Activated CD8-positive, alpha-beta memory T cell treated with anti-CD3 and anti-CD28 coated beads, Interleukin-2, amount 50 U/mL, for 24 hours (primary cell): Measurements from ENCODE around the gene ESPL1.
"Not testable (repeated sequence)": the region's sequence is repeated elsewhere in the genome, so short reads cannot be mapped to it uniquely, and the experiment has no call there.

Source experiments
- DNase-seq: peaks from one replicate; pipeline ENCODE4 v3.0.0-alpha.2; 2020; ENCODE audit errors: extremely low read depth

ESPL1 gene

GRCh38 chr12:53299101-53299453 is 31.0 kb downstream of the ESPL1 start:
- DNase-seq, result no peak

GRCh38 chr12:53299454-53300180 is 31.5 kb downstream of the ESPL1 start, which contains the start of gene MYG1:
Gene MYG1 (plus strand): TSS chr12:53299695. CDS start chr12:53299738, 43 bp downstream.
- DNase-seq, result peak; percentile 66

- no peak for DNase-seq
Measured at GRCh38 chr12:53300187-53300586, 32.1 kb downstream of the ESPL1 start.

- DNase-seq, result no peak
Measured at GRCh38 chr12:53302903-53303302, 34.8 kb downstream of the ESPL1 start.

GRCh38 chr12:53306826-53307225 is 38.7 kb downstream of the ESPL1 start:
- DNase-seq, result no peak

GRCh38 chr12:53308276-53308675 is 40.2 kb downstream of the ESPL1 start:
- no peak for DNase-seq

- DNase-seq, result no peak
Measured at GRCh38 chr12:53313996-53314395, 45.9 kb downstream of the ESPL1 start.

- DNase-seq, result no peak
Measured at GRCh38 chr12:53320352-53321195, 52.5 kb downstream of the ESPL1 start.

GRCh38 chr12:53324113-53324778 is 56.1 kb downstream of the ESPL1 start:
- DNase-seq, result no peak

GRCh38 chr12:53324779-53325510 is 56.8 kb downstream of the ESPL1 start:
- peak; percentile 74 for DNase-seq

- DNase-seq, result no peak
Measured at GRCh38 chr12:53325511-53326061, 57.5 kb downstream of the ESPL1 start.

- DNase-seq, result no peak
Measured at GRCh38 chr12:53326460-53327185, 58.5 kb downstream of the ESPL1 start.

- no peak for DNase-seq
Measured at GRCh38 chr12:53327435-53328042, 59.4 kb downstream of the ESPL1 start.

- no peak for DNase-seq
Measured at GRCh38 chr12:53328043-53328435, 59.9 kb downstream of the ESPL1 start.

- no peak for DNase-seq
Measured at GRCh38 chr12:53330671-53331070, 62.6 kb downstream of the ESPL1 start.

GRCh38 chr12:53332339-53332738 is 64.2 kb downstream of the ESPL1 start:
- not testable (repeated sequence) for DNase-seq

GRCh38 chr12:53332744-53333143 is 64.6 kb downstream of the ESPL1 start:
- no peak for DNase-seq

GRCh38 chr12:53333289-53333688 is 65.2 kb downstream of the ESPL1 start:
- no peak for DNase-seq

GRCh38 chr12:53333845-53334244 is 65.7 kb downstream of the ESPL1 start:
- no peak for DNase-seq

GRCh38 chr12:53334822-53335221 is 66.7 kb downstream of the ESPL1 start:
- DNase-seq, result no peak
